H1 (cell line): Measurements from ENCODE around the gene HIVEP3. TPM values are rescaled to one million over a fixed set of nuclear protein-coding genes. Genes with fewer than 3 reads are reported as not detected.

Experiments used
- EP300 ChIP-seq, 2 experiments: IDR thresholded peaks; 1 replicate in 1 of 2; 2 replicates in 1 of 2; pipeline ENCODE4 v1.6.1; 2011 to 2012; ENCODE audit warnings: low read depth in 2 of 2, low read length in 2 of 2, mild to moderate bottlenecking in 2 of 2, borderline replicate concordance in 1 of 2, inconsistent platforms in 1 of 2, moderate library complexity in 1 of 2
- JUND ChIP-seq: IDR thresholded peaks from 2 replicates; pipeline ENCODE4 v1.6.1; 2011; ENCODE audit warnings: mild to moderate bottlenecking, improper control_type of control experiment, low read length
- SIN3A ChIP-seq, 2 experiments: IDR thresholded peaks in 1 of 2; conservative IDR thresholded peaks in 1 of 2; 2 replicates each; pipeline ENCODE4 v1.6.1; 2011 to 2012; ENCODE audit warnings: low read length in 2 of 2, improper control_type of control experiment in 1 of 2, low read depth in 1 of 2, mild to moderate bottlenecking in 1 of 2
- polyA plus RNA-seq, 7 experiments: library from polyadenylated mRNA; depleted of rRNA in 3 of 7; stranded (reverse) in 5 of 7; unstranded in 2 of 7; fragments of >200 nt in 5 of 7; fragments of 200-250 nt in 2 of 7; gene quantifications; 1 replicate in 5 of 7; 2 replicates in 1 of 7; 4 replicates in 1 of 7; pipeline versions ENCODE4 v1.2.1 to v1.2.3, GENCODE V29; 2011 to 2013; ENCODE audit warnings: missing spikeins in 2 of 7, mixed read lengths in 2 of 7
- total RNA-seq: library from RNA; stranded (reverse); fragmentation: NEBNext Ultra II Directional; extraction: Animal tissue kit (Norgen Biotek cat#: 25700); gene quantifications from 2 replicates; pipeline ENCODE4 v1.2.1, GENCODE V29; 2021
- TF ChIP-seq, protein P1 (sequence below): fragments of 300-600 bp; sonication (generic); IDR thresholded peaks from 2 replicates; pipeline ENCODE4 v1.7.1; 2012; ENCODE audit warnings: low read length, moderate library complexity, mild to moderate bottlenecking, inconsistent platforms; ENCODE audit not compliant: insufficient replicate concordance

HIVEP3 gene
- total and polyA plus RNA-seq, 2 of the 8 experiments (the other 6 are each of a cell fraction or from before 2014, with no cell fraction given), result 0.24 to 0.69 TPM

DNA sequence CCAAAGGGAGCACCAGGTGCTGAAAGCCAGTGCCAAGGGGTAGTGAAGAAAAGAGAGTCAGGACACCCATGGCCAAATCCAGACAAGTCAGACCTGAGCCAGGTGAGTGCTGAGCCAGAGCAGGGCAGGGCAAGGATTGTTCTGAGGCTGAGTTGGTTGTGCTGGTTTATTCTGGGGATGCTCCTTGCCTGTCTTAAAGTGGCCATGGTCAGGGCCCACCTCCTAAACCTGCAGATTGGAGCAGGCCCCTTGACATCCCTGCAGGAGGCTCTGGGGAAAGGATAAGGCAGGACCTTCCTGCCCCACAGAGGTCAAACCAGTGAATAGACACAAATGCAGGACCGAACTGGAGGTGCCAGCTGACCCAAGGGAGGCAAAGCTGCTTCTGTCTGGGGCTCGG is 138.4 kb downstream of the HIVEP3 start (continued):
- TF ChIP-seq EP300 (IDR thresholded peaks at IDR 0.05; ENCODE audit: borderline replicate concordance in 1 of 2, low read depth in 2 of 2, low read length in 2 of 2), result no peak
- no peak for TF ChIP-seq JUND
- TF ChIP-seq, protein P1, sequence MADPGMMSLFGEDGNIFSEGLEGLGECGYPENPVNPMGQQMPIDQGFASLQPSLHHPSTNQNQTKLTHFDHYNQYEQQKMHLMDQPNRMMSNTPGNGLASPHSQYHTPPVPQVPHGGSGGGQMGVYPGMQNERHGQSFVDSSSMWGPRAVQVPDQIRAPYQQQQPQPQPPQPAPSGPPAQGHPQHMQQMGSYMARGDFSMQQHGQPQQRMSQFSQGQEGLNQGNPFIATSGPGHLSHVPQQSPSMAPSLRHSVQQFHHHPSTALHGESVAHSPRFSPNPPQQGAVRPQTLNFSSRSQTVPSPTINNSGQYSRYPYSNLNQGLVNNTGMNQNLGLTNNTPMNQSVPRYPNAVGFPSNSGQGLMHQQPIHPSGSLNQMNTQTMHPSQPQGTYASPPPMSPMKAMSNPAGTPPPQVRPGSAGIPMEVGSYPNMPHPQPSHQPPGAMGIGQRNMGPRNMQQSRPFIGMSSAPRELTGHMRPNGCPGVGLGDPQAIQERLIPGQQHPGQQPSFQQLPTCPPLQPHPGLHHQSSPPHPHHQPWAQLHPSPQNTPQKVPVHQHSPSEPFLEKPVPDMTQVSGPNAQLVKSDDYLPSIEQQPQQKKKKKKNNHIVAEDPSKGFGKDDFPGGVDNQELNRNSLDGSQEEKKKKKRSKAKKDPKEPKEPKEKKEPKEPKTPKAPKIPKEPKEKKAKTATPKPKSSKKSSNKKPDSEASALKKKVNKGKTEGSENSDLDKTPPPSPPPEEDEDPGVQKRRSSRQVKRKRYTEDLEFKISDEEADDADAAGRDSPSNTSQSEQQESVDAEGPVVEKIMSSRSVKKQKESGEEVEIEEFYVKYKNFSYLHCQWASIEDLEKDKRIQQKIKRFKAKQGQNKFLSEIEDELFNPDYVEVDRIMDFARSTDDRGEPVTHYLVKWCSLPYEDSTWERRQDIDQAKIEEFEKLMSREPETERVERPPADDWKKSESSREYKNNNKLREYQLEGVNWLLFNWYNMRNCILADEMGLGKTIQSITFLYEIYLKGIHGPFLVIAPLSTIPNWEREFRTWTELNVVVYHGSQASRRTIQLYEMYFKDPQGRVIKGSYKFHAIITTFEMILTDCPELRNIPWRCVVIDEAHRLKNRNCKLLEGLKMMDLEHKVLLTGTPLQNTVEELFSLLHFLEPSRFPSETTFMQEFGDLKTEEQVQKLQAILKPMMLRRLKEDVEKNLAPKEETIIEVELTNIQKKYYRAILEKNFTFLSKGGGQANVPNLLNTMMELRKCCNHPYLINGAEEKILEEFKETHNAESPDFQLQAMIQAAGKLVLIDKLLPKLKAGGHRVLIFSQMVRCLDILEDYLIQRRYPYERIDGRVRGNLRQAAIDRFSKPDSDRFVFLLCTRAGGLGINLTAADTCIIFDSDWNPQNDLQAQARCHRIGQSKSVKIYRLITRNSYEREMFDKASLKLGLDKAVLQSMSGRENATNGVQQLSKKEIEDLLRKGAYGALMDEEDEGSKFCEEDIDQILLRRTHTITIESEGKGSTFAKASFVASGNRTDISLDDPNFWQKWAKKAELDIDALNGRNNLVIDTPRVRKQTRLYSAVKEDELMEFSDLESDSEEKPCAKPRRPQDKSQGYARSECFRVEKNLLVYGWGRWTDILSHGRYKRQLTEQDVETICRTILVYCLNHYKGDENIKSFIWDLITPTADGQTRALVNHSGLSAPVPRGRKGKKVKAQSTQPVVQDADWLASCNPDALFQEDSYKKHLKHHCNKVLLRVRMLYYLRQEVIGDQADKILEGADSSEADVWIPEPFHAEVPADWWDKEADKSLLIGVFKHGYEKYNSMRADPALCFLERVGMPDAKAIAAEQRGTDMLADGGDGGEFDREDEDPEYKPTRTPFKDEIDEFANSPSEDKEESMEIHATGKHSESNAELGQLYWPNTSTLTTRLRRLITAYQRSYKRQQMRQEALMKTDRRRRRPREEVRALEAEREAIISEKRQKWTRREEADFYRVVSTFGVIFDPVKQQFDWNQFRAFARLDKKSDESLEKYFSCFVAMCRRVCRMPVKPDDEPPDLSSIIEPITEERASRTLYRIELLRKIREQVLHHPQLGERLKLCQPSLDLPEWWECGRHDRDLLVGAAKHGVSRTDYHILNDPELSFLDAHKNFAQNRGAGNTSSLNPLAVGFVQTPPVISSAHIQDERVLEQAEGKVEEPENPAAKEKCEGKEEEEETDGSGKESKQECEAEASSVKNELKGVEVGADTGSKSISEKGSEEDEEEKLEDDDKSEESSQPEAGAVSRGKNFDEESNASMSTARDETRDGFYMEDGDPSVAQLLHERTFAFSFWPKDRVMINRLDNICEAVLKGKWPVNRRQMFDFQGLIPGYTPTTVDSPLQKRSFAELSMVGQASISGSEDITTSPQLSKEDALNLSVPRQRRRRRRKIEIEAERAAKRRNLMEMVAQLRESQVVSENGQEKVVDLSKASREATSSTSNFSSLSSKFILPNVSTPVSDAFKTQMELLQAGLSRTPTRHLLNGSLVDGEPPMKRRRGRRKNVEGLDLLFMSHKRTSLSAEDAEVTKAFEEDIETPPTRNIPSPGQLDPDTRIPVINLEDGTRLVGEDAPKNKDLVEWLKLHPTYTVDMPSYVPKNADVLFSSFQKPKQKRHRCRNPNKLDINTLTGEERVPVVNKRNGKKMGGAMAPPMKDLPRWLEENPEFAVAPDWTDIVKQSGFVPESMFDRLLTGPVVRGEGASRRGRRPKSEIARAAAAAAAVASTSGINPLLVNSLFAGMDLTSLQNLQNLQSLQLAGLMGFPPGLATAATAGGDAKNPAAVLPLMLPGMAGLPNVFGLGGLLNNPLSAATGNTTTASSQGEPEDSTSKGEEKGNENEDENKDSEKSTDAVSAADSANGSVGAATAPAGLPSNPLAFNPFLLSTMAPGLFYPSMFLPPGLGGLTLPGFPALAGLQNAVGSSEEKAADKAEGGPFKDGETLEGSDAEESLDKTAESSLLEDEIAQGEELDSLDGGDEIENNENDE, result no peak
- TF ChIP-seq SIN3A (conservative IDR thresholded peaks at IDR 0.05 in 1 of 2, IDR thresholded peaks at IDR 0.05 in 1 of 2; ENCODE audit: low read depth in 1 of 2, low read length in 2 of 2), result no peak
